Measurements from ENCODE around the gene FAM98A. TPM values are rescaled to one million over a fixed set of nuclear protein-coding genes. Genes with fewer than 3 reads are reported as not detected.

FAM98A gene
- total and polyA plus RNA-seq, 10 of the 15 experiments (the other 5 are each of a cell fraction or from before 2014, with no cell fraction given) = 29.7 to 231 (median 80.2) TPM

DNA sequence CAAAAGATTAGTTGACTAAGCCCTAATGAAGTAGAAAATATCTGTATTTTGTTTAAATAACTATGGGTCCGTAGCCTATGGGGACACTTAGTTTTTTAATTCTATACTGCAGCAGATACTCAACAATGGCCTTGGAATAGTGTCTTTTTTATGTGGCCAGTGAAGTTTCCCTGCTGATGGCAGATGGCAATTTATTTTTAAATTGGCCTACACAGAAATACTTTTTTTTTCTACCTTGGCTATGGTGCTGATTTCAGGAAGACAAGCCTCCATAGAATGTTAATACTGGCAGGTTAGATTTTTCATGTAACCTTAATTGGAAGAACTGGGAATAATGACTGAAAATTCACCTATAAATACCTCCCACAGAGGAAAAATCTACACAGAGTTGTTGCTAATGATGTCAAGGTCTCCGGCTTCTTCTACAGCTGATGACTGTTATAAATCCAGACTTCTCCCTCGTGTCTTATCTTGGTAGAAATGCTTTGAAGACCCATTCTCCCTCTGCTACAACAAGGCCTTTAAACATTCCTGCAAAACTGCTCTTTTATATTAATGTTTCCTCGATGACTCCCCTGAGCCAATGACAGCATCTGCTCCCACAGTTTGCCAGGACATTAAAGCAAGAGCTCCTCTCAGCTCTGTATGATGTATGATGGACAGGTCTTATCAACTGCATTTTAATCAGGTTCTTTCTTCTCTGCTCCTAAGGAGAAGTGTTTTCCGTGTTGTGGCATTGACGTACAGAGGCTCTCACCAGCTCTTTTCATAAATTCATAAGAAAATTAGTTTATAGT, 29.1 kb upstream of the FAM98A start:
- ATAC-seq = no peak
- no peak for FAIRE-seq
- CTCF ChIA-PET = no interaction called here

DNA sequence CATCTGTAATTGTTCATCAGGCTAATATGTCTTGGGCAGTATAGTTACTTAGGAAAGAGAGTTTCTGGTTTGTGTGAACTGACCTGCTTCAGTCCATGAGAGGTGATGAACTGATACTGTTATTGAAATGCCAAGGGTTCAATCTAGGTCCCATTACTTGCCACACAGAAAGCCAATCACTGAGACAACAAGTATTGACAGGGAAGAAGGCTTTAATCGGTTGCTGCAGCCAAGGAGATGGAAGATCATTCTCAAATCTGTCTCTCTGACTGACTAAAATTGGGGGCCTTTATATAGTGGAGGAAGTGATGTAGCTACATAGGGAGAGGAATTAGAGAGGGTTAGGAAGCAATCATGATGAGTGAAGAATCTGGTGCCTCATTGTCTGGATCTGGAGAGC, 19.9 kb upstream of the FAM98A start:
- Histone ChIP-seq H3K9me3 (replicated peaks; ENCODE audit: control insufficient read depth, insufficient read depth, low read length) (peaks cover 5% of the 10 kb centered on the region; the same call in 2 of the 3 replicates), H3K9ac (ENCODE audit: control insufficient read depth, insufficient read depth, low read length) (no peak overlapping the region), H4K20me1 (ENCODE audit: control insufficient read depth, insufficient read depth) (no peaks in the 10 kb centered on the region), H3K27ac (ENCODE audit: control insufficient read depth, insufficient read depth) (no peak overlapping the region), H3K4me1 (ENCODE audit: control insufficient read depth, insufficient read depth, low read length) (no peaks in the 10 kb centered on the region; the same call in 1 of the 2 replicates), H2AFZ (ENCODE audit: control insufficient read depth, low read depth, low read length) (no peak overlapping the region), H3K79me2 (ENCODE audit: control insufficient read depth, insufficient read depth, low read length) (no peaks in the 10 kb centered on the region), H3K4me2 (ENCODE audit: control insufficient read depth, insufficient read depth) (no peak overlapping the region), H3K27me3 (replicated peaks in 1 of 2; ENCODE audit: control insufficient read depth in 2 of 2, insufficient read depth in 2 of 2, low read length in 1 of 2) (no peaks in the 10 kb centered on the region), H3K4me3 (no peak overlapping the region), H3K36me3 (ENCODE audit: control insufficient read depth in 2 of 2, insufficient read depth in 2 of 2, low read length in 1 of 2) (no peaks in the 10 kb centered on the region)
- SMC1A ChIA-PET (ENCODE audit: uncharacterized antibody, unreplicated experiment) = no interaction called here
- ATAC-seq (no peak), DNase-seq (ENCODE audit: low read depth, low spot score) (no peak), FAIRE-seq (no peak)
- BruUV-seq (replicated peaks) = no TSS peak
- CTCF ChIA-PET = no interaction called here
- WGBS (ENCODE audit: insufficient coverage, insufficient replicate concordance, low lambda C conversion rate, missing lambda C conversion rate) = 100% methylated on average over 1 of the region's 1 CpG
- in situ Hi-C loops (cut with MboI) (no loop called here), intact Hi-C loops (cut with micrococcal nuclease; ENCODE audit: unreplicated experiment) (no loop called here)
- TF ChIP-seq RAD51 (IDR thresholded peaks at IDR 0.05) = no peak
- TF ChIP-seq CBX5 (IDR thresholded peaks at IDR 0.05; ENCODE audit: low read depth) = peak; percentile 77
- RAD21 ChIA-PET (ENCODE audit: unreplicated experiment) = no interaction called here
- POLR2A ChIA-PET = no interaction called here

More for the DNA sequence above, 29.1 kb upstream of the FAM98A start:
- H3K4me3 ChIP-seq = no peak overlapping the region
- no peaks in the 10 kb centered on the region for H3K4me1 ChIP-seq (ENCODE audit: control insufficient read depth, insufficient read depth, low read length)
- H3K9ac ChIP-seq (ENCODE audit: control insufficient read depth, insufficient read depth, low read length) = no peak overlapping the region
- ChIA-PET RAD21 (ENCODE audit: unreplicated experiment) (no interaction called here), POLR2A (no interaction called here), SMC1A (ENCODE audit: uncharacterized antibody, unreplicated experiment) (no interaction called here)
- no peak overlapping the region for H3K4me2 ChIP-seq (ENCODE audit: control insufficient read depth, insufficient read depth)
- no peak overlapping the region for H3K27ac ChIP-seq (ENCODE audit: control insufficient read depth, insufficient read depth)
- no TSS peak for BruUV-seq (replicated peaks)
- no peak for TF ChIP-seq IRF4 (IDR thresholded peaks at IDR 0.05; ENCODE audit: low read depth, low read length)
- no peak for DNase-seq (ENCODE audit: low read depth, low spot score)
- H4K20me1 ChIP-seq (ENCODE audit: control insufficient read depth, insufficient read depth) = no peaks in the 10 kb centered on the region
- intact Hi-C loops (cut with micrococcal nuclease; ENCODE audit: unreplicated experiment) = no loop called here
- no peaks in the 10 kb centered on the region for H3K27me3 ChIP-seq (replicated peaks in 1 of 2; ENCODE audit: control insufficient read depth in 2 of 2, insufficient read depth in 2 of 2, low read length in 1 of 2)
- H3K9me3 ChIP-seq (replicated peaks; ENCODE audit: control insufficient read depth, insufficient read depth, low read length) = no peaks in the 10 kb centered on the region
- 52% methylated on average over 6 of the region's 6 CpGs for WGBS (ENCODE audit: insufficient coverage, insufficient replicate concordance, low lambda C conversion rate, missing lambda C conversion rate)
- H2AFZ ChIP-seq (ENCODE audit: control insufficient read depth, low read depth, low read length) = no peak overlapping the region
- H3K79me2 ChIP-seq (ENCODE audit: control insufficient read depth, insufficient read depth, low read length) = no peaks in the 10 kb centered on the region
- H3K36me3 ChIP-seq (ENCODE audit: control insufficient read depth in 2 of 2, insufficient read depth in 2 of 2, low read length in 1 of 2) = no peaks in the 10 kb centered on the region
- in situ Hi-C loops (cut with MboI) = no loop called here
